ENCODE results near the gene TRIM37. TPM values are rescaled to one million over a fixed set of nuclear protein-coding genes. Genes with fewer than 3 reads are reported as not detected.

The TRIM37 gene
- total and polyA plus RNA-seq, 2 of the 8 experiments (the other 6 are each of a cell fraction or from before 2014, with no cell fraction given), result 38.2 to 57.0 TPM

DNA sequence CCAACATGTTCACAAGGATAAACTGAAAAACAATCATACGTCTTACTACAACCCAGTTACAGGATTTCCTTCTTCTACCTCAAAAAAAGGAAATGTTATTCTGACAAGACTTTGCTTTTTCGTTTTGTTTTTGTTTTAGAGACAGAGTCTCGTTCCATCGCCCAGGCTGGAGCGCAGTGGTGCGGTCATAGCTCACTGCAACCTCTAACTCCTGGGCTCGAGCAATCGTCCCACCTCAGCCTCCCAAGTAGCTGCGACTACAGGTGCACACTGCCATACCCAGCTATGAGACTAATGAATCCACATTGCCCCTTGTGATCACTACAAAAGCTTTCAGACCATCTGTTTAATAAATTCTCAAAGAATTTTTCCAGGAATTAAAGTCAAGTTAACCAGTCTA lies 8.8 kb upstream of the TRIM37 start:
- Histone ChIP-seq H3K4me1 (replicated peaks in 1 of 4; ENCODE audit: control insufficient read depth in 3 of 4, insufficient read depth in 4 of 4, low read length in 3 of 4) (no peaks in the 10 kb centered on the region), H2BK20ac (ENCODE audit: low read length) (no peak overlapping the region), H3K4me3 (ENCODE audit: extremely low read depth in 1 of 4, insufficient read depth in 2 of 4, low read depth in 3 of 4, low read length in 4 of 4) (no peak overlapping the region), H2BK5ac (ENCODE audit: low read depth, low read length) (no peak overlapping the region), H4K5ac (ENCODE audit: insufficient read length, low read depth, low read length) (no peak overlapping the region), H2BK120ac (replicated peaks; ENCODE audit: low read depth, low read length) (no peak overlapping the region), H3K27ac (ENCODE audit: low read depth, low read length) (no peak overlapping the region), H3K14ac (ENCODE audit: insufficient read length) (no peak overlapping the region), H3K4me2 (ENCODE audit: insufficient read depth in 1 of 2, low read depth in 2 of 2, low read length in 2 of 2) (no peak overlapping the region), H3K27me3 (replicated peaks in 1 of 4; ENCODE audit: control insufficient read depth in 3 of 4, extremely low read depth in 1 of 4, insufficient read depth in 3 of 4, low read length in 3 of 4) (no peaks in the 10 kb centered on the region), H3K9ac (replicated peaks in 1 of 4; ENCODE audit: extremely low read depth in 1 of 4, low read depth in 3 of 4, low read length in 3 of 4) (no peak overlapping the region), H2AFZ (ENCODE audit: low read length) (no peak overlapping the region), H3K9me3 (ENCODE audit: insufficient read depth in 2 of 2, low read depth in 1 of 2, low read length in 1 of 2) (no peaks in the 10 kb centered on the region), H2AK5ac (ENCODE audit: low read depth, low read length) (no peak overlapping the region), H2BK12ac (ENCODE audit: low read depth, low read length) (no peak overlapping the region), H3K36me3 (ENCODE audit: control insufficient read depth in 2 of 4, insufficient read depth in 4 of 4, low read length in 3 of 4) (peaks cover 2 to 40% (median 6%) of the 10 kb centered on the region in 4 experiments; a peak in 6 of 8 replicates), H4K20me1 (replicated peaks in 1 of 2; ENCODE audit: control insufficient read depth in 1 of 2, insufficient read depth in 2 of 2, low read length in 2 of 2) (peaks cover 0 to 3% of the 10 kb centered on the region in 2 experiments), H4K8ac (ENCODE audit: extremely low read depth, insufficient read depth, low read length) (no peak overlapping the region), H3K23me2 (ENCODE audit: low read depth, low read length) (no peaks in the 10 kb centered on the region), H3K23ac (ENCODE audit: insufficient read length) (no peak overlapping the region), H3K79me2 (ENCODE audit: control insufficient read depth in 1 of 2, insufficient read depth in 2 of 2, low read length in 2 of 2) (peaks cover 2 to 7% of the 10 kb centered on the region in 2 experiments; a peak in 1 of 4 replicates), H3K79me1 (ENCODE audit: low read depth, low read length) (peaks cover 4% of the 10 kb centered on the region; the same call in 1 of the 2 replicates), H4K91ac (replicated peaks; ENCODE audit: insufficient read length, low read length) (no peak overlapping the region), H3K56ac (replicated peaks; ENCODE audit: insufficient read length, low read depth, low read length) (no peak overlapping the region), H2BK15ac (ENCODE audit: low read length) (no peak overlapping the region), H3K4ac (replicated peaks; ENCODE audit: insufficient read length, low read depth, low read length) (no peak overlapping the region), H3K18ac (ENCODE audit: extremely low read depth, low read length) (no peak overlapping the region)
- DNase-seq (ENCODE audit: low read depth in 1 of 2, low spot score in 2 of 2), result no peak
- ChIA-PET CTCF (ENCODE audit: partially characterized antibody) (no interaction called here), POLR2A (ENCODE audit: partially characterized antibody) (interaction anchor here (1.2 kb wide), 1 partner anchor 9 kb away, joined by 4 read pairs; the partner anchor contains the start of gene TRIM37)
- 93% methylated on average over 9 of the region's 9 CpGs; no CpG with 5 or more reads in 1 of the 2 experiments for WGBS, 2 experiments (ENCODE audit: extremely low coverage in 1 of 2, insufficient coverage in 1 of 2, insufficient read length in 1 of 2, insufficient replicate concordance in 2 of 2, low coverage in 1 of 2, low lambda C conversion rate in 2 of 2, missing lambda C conversion rate in 1 of 2)
- FAIRE-seq, result no peak
- TF ChIP-seq MAFK (IDR thresholded peaks at IDR 0.05; ENCODE audit: low read depth, low read length) (no peak), ZNF274 (IDR thresholded peaks at IDR 0.05; ENCODE audit: borderline replicate concordance, extremely low read depth, low read length) (no peak), POLR2AphosphoS5 (IDR thresholded peaks at IDR 0.05; ENCODE audit: low read depth, low read length) (no peak), RBBP5 (IDR thresholded peaks at IDR 0.05; ENCODE audit: borderline replicate concordance, low read depth, low read length) (no peak), NANOG (IDR thresholded peaks at IDR 0.05; ENCODE audit: insufficient read depth, low read depth, low read length, poor library complexity, severe bottlenecking) (no peak), NRF1 (IDR thresholded peaks at IDR 0.05; ENCODE audit: low read depth, low read length) (no peak), HDAC6 (IDR thresholded peaks at IDR 0.05; ENCODE audit: low read depth, low read length) (no peak), SP4 (IDR thresholded peaks at IDR 0.05; ENCODE audit: low read length) (no peak), YY1 (IDR thresholded peaks at IDR 0.05; ENCODE audit: low read depth, low read length) (no peak), TEAD4 (IDR thresholded peaks at IDR 0.05; ENCODE audit: low read depth, low read length) (no peak), KDM4A (IDR thresholded peaks at IDR 0.05; ENCODE audit: low read depth, low read length, severe bottlenecking) (no peak), KDM1A (IDR thresholded peaks at IDR 0.05; ENCODE audit: borderline replicate concordance, low read length) (no peak), SP2 (IDR thresholded peaks at IDR 0.05; ENCODE audit: low read length) (no peak), JUND (IDR thresholded peaks at IDR 0.05; ENCODE audit: low read length) (no peak), BCL11A (IDR thresholded peaks at IDR 0.05; ENCODE audit: low read depth in 2 of 2, low read length in 2 of 2) (no peak), JUN (IDR thresholded peaks at IDR 0.05; ENCODE audit: low read depth, low read length) (no peak)

Data from H1 (cell line).